Activated CD4-positive, alpha-beta T cell treated with anti-CD3 and anti-CD28 coated beads, Interleukin-2, amount 50 U/mL, for 4 hours (primary cell): Measurements from ENCODE around the gene CADM2.

Experiments used
- DNase-seq, 2 experiments: peaks; one replicate each; pipeline ENCODE4 v3.0.0-alpha.2; 2020

CADM2 gene

GRCh38 chr3:85208650-85209049, 249.9 kb downstream of the CADM2 start:
- no peak for DNase-seq

DNA sequence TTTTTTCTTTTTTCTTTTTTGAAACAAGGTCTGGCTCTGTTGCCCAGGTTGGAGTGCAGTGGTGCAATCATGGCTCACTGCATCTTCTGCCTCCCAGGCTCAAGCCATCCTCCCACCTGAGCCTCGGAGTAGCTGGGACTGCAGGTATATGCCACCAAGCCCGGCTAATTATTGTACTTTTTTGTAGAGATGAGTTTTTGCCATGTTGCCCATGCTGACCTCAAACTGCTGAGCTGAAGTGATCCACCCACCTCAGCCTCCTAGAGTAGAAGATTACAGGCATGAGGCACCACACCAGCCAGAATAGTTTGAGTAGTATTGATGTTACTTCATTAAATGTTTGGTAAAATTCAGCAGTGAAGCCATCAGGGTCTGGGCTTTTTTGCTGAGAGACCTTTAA, 251.8 kb downstream of the CADM2 start:
- no peak for DNase-seq

- no peak for DNase-seq
These were observed 270.2 kb downstream of the CADM2 start for GRCh38 chr3:85228966-85229365.

DNA sequence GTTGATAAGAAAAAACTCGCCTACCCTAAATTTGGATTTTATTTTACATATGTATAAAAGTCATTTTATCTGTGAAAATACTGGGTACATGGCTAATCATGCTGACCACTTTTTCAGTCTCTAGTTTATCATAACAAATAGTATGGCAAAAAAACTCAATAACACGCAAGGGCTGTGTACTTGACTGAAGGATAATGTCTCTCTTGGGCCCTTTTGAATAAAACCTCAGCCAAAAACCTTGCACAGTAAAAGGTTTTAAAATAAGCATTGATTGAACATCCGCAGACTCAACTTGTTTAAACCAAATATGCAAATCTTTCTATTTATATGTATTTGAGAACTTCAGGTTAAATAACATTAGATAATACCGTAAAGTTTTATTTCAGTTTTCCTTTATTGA, 285.3 kb downstream of the CADM2 start:
- no peak for DNase-seq

DNA sequence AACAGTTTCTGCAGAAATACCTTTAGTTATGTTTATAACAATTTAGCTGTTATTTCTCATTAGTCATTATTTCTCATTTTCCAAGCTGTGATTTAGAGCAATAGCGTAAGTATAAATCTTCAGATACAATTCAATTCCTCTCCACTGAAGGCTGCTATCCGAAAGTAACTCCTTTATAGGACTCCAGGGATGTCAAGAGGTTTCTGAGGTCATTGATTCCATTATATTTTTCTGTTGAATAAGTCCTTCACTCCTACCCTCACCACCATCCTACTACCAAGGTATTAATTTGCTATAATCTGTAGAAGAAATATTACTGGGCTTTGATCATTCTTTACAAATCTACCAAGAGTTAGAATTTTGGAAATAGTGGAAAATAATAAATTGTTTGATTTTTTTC, 285.7 kb downstream of the CADM2 start:
- no peak for DNase-seq

DNA sequence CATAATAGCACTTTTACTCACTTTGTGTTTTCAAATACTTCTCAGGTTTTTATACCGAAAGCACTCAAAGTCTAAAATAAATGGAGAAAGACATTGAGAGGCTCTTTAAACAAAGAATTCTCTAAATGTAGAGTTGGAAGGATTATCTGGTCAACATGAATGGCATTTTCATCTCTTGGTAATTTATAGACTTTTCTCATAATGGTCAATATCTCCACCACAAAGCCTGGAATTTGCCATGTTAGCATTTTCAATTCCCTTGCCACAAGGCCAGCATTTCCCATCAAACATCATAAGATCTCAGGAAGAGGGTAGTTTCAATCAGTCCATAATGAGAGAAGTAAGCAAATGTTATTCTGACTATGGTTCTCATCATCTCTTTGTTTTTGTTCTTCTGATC, 293.0 kb downstream of the CADM2 start:
- no peak for DNase-seq

DNA sequence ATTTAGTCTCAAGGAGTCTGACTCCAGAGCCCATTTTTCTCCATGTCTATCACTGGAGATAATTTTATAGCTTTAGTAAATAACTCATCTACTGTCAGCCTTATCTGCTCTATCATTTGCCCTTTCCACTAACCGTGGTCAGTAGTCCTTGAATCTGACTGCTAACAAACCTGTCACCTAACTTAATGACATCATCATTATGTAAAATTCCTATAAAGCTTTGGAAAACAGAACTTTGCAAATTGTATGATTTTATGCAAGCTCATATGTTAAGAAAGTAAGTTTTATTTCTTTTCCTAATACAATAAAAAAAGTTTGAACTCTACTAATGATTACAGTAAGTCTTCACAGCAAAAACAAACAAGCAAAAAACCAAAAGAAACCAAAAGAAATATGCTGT, 293.9 kb downstream of the CADM2 start:
- DNase-seq, result no peak

DNA sequence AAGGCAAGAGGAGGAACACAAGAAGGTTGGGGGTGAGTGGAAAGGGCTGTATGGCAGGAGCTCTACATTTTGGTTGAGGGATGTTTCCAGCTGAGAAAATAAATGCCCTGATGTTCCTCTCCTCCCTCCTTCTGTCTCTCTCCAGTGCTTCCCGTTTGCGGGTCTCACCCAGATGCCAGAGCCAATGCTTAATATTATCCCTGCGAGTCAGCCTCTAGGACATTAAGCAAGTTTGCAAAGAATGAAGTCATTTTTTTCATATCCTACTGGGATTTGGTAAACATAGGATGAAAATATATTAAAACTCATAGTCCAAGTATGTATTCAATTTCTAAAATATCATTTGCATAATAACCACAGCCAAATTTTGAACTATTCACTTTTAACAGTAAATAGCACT, 295.9 kb downstream of the CADM2 start:
- DNase-seq, result no peak

GRCh38 chr3:85255949-85256348, 297.2 kb downstream of the CADM2 start:
- DNase-seq, result no peak

DNA sequence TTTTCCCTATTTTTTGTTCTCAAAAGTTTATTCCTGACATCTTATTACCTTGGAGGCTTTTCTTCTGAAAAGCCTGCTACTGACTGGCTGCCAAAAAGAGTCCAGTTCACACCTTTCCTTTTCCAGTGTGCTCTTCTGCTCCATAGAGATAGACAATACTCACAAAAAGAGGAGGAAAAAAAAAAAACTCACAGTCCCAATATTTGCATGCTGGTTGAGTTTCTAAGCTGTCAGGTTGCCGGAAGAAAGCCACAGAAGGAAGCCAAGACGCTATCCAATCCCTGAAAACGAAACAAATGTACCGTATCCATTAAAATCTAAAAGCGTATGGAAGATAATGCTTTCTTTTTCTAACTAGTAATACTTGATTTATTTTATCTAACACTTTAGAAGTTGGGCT, 299.5 kb downstream of the CADM2 start:
- DNase-seq, result no peak

DNA sequence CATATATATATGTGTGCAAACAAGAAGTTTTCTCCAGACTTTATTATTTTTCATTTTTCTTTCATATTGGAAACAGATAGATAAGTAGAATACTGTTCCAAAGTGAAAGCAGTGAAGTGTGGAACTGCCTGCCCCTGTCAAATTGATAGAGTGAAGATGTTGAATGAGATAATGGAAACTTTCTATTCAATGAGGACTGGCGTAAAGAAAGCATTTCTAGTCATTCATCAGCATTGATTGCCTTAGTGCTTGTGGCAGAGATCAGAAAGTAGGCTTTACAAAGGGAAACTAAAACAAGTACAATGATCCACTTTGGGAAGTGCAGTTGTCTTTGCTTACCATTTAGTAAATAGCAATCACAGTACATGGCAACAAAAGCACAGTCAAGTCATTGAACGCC, 300.0 kb downstream of the CADM2 start:
- DNase-seq, result no peak

GRCh38 chr3:85259748-85260147, 301.0 kb downstream of the CADM2 start:
- DNase-seq, result no peak

- no peak for DNase-seq
These were observed 305.6 kb downstream of the CADM2 start for GRCh38 chr3:85264381-85264780.

DNA sequence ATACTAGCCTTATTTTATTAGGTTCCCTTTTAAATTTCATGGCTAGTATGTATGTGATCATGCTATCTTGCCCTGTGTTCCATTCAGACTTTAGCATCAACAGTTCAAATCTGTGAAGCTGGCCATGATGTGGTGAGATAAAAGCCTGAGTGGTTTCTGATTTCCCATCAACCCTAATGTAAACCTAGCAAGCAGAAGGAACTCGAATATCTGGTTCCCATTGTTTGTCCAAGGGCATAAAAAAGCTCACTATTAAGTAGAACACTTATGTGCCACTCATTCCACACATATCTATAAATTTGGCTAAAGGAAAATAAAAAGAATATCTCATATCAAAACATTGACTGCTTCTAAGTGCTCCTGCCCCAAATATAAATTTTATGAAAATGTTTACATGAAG, 311.7 kb downstream of the CADM2 start:
- DNase-seq, result no peak

DNA sequence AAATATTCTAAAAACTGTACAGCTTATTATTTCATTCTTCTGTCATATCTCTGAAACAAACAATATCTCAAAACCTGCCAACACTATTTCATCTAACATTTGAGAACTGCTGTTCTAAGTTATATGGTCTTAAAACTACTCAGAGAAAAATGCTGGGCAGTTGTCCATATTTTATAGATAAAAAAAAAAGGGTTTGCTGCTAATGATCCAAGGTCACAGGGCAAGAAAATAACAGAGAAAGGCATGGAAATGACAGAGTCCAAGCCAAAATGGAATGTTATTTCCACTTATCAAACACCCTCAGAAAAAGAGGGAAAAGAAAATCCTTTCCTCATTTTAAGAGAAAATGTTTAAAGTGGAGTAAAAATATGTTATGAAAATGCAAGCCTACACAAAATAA, 313.1 kb downstream of the CADM2 start:
- no peak for DNase-seq

- no peak for DNase-seq
These were observed 329.5 kb downstream of the CADM2 start for GRCh38 chr3:85288257-85288656.

DNA sequence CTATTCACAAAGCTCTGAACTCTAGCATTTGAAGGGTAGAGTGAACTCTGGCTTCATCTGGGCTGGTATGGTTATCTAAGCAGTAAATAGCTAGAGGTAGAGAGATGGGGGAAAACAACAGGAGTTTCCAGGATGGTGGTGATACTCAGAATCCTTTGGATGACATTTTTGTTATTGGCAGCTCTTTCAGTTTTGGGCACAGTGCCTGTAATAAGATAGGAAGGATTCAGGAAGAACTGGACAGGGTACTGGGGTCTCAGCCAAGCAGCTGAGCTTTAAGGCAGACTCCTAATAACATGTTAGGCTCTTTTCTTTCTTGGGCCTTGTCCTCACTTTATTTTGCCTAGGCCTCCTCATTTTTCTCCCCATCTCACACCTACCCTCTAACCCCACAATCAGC, 338.5 kb downstream of the CADM2 start:
- DNase-seq, result no peak

DNA sequence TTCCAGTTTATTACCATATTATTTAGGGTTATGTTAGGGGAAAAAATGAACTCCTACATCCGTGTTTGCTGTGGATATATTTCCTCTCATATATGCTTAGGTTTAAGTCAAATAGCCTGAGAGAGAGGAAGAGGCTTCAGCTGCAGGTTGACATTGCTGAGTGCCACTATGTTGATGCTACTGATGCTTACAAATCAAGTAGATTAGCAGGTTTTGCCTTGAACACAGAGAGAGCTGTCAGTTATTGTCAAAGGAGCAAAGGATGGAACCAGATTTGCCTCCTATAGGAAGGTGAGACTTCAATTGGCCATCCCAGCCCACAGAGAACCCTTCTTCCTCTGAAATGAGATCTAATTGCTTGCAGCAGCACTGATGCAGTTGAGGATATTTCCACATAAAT, 339.2 kb downstream of the CADM2 start:
- DNase-seq, result no peak

GRCh38 chr3:85303156-85303555, 344.4 kb downstream of the CADM2 start:
- DNase-seq, result no peak

DNA sequence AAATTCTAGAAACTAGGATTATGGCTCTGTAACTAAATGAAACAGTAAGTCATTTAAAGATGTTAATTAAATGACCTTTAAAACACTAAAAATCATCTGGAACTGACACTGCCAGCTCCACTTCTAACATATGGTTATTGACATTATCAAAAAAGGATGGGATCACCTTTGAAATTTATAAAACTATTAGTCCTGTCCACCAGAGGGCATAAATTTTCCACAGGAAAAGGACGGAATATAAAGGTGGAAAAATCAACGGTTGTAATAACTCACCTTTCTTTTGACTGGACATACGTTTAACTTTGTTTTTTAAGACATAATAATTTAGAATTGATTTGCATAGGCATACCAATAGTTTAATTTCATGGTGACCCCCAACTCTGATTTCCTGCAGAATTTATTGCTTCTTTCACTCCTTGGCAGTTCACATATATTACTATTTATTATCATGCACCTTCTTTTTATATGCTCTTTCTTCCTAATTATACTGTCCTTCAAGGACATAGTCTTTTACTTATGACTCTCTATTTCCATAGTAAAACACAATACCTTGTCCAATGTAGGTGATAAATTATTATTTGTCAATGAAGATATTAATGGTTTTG, 345.7 kb downstream of the CADM2 start:
- DNase-seq, result no peak

DNA sequence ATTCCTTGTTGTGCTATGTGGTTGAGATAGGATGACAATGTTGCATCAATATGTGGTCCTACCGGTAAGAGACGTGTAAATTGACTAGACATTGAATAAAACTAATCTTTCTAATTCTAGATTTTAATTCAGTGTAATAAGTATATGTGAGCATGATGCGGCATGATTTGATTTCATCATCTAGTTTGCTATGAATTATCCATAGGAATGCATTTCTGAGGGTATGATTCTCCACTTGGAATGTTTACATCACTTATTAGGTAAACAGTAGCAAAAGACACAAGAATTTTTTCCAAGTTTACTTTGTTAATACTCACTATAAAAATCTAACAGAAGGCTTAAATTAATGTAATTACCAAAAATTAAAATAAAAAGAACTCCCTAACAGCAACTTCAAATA, 353.5 kb downstream of the CADM2 start:
- DNase-seq, result no peak

GRCh38 chr3:85313380-85313779, 354.6 kb downstream of the CADM2 start:
- DNase-seq, result no peak

DNA sequence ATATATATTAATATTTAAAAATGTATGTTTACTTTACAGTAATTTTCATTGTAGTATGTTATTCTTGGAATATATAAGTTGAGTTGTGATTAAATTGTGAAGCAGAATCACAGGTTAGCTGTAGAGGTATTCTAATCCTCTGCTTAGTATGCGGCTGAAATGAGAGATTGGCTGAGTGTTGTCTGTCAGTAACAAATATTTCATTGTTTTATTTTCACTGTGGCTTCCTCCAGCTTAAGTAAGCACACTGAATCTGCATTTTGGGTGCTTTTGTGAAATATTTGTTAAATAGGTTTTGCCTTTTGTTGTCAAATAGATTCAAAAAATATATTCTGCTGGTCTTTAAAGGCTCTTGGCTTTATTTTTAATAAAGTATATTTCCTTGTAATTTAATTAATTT, 357.5 kb downstream of the CADM2 start:
- DNase-seq, result no peak

DNA sequence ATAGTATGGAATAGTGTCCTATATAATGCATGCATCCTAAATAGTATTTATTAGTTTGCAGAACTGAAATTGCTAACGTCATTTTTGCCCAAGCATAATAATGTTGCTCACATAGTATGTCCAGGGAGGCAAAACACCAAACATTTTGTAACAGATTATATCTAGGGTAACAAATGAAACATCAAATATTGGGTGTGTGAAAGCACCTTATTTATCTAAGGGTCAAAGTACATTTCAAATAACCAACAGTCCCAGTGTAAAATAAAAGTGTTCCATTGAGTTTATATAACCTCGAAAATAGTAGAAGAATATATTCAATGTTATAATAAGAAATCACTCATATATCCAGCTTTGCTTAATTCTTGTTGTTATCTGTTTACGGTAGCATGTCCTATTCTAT, 363.1 kb downstream of the CADM2 start:
- no peak for DNase-seq

DNA sequence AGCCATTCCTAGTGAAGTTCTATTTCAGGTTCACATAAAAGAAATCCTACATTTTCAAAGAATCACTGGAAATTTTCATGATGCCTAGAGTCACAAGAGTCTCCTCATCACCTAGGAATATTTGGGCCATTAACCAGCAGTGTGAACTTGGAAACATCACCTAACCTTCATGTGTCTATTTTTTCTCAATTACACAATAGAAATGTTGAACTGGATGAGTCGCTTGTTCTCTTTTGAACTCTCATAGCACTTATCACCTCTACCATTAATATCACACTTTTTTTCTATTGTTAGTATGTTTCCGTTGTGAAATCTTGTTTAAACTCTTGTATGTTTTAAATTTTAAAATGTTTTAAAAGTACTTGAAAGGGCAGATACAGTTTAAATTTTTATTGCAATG, 371.3 kb downstream of the CADM2 start:
- DNase-seq, result no peak

DNA sequence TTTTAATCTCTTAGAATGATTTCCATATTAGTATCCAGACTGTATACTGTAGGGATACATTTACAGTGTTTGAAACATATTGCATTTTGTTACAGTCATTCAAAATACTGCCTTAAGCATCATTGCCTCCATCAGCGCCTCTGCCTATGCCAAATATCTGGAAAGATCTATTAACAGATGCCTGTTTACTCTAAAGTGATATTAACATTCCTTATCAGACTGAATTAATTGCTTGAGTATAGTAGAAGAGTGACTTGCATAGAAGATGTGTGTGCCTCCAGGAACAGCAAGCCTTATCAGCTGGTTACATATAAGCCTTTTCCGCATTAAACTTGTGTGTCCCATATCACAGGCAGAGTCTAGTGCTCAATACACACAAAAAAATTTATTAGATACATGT, 379.1 kb downstream of the CADM2 start:
- DNase-seq, result no peak
